Measurements from ENCODE around the gene LMAN1L. TPM values are rescaled to one million over a fixed set of nuclear protein-coding genes. Genes with fewer than 3 reads are reported as not detected.

LMAN1L gene
- total RNA-seq, 2 donors from 2014 or later, result not detected

GRCh38 chr15:74873036-74873755, 60.6 kb downstream of the LMAN1L start, which contains the start of gene SCAMP2:
SCAMP2 (minus strand) TSS chr15:74873365; CDS start chr15:74873255, 110 bp downstream.
- ATAC-seq (peak; percentile 97), DNase-seq (peak; percentile 90 to 96 (median 94))
- intact Hi-C loops (cut with DNase I), result no loop called here
- H3K4me3 ChIP-seq, result peak within 1 kb of the TSS; percentile 42 to 63
- H3K9me3 ChIP-seq, result no peaks in the 10 kb centered on the region
- H3K27me3 ChIP-seq, result no peaks in the 10 kb centered on the region
- TF ChIP-seq POLR2A (IDR thresholded peaks at IDR 0.05) (peak; percentile 59 to 89 (median 83)), CTCF (IDR thresholded peaks at IDR 0.05) (no peak)
- H3K27ac ChIP-seq, result peak within 1 kb of the TSS; percentile 72 to 97 (median 96)
- no peaks in the 10 kb centered on the region for H3K36me3 ChIP-seq (replicated peaks in 1 of 2; ENCODE audit: insufficient read depth in 1 of 2, low read depth in 2 of 2)
- WGBS, 2 donors, result 0% methylated on average over 1 to 47 of the region's 52 CpGs
- H3K4me1 ChIP-seq, result peaks cover 42% of the 10 kb centered on the region

DNA sequence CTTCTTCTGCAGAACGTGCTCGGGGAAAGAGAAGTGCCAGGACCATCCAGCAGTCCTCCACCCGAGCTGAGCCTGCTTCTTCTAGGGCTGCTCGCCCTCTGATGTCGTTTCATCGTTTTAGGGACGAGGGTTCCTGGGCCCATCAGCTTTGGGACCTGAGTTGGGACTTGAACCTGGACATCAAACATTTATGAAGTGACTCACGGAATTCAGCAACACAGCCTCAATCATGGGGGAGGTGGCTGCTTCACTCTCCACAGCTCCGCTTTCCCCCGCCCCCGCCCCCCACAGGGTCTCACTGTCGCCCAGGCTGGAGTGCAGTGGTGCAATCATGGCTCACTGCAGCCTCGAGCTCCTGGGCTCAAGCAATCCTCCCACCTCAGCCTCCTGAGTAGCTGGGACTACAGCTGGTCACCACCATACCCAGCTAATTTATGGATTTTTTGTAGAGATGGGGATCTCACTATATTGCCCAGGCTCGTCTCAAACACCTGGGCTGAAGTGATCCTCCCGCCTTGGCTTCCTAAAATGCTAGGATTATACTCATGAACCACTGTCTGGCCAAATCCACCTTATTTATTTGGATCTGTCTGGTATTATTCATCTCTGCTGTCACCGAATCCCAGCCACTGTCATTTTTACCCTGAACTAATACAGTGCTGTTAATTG, 61.3 kb downstream of the LMAN1L start:
- intact Hi-C loops (cut with DNase I), result no loop called here
- ATAC-seq (peak; percentile 19), DNase-seq (peak; percentile 24 to 35 (median 31))
- TF ChIP-seq POLR2A (IDR thresholded peaks at IDR 0.05) (no peak), CTCF (IDR thresholded peaks at IDR 0.05) (peak in 1 of 7 experiments; percentile 5)
- Histone ChIP-seq H3K9me3 (no peaks in the 10 kb centered on the region), H3K27me3 (no peaks in the 10 kb centered on the region), H3K36me3 (replicated peaks in 1 of 2; ENCODE audit: insufficient read depth in 1 of 2, low read depth in 2 of 2) (no peaks in the 10 kb centered on the region), H3K27ac (peak overlapping the region in 3 of 4 donors; percentile 72 to 97 (median 97)), H3K4me3 (peak overlapping the region; percentile 42 to 63), H3K4me1 (peaks cover 35% of the 10 kb centered on the region)
- WGBS, 2 donors, result 22 to 30% methylated on average over 11 to 16 of the region's 16 CpGs

Small RNAs within 50 kb of the gene (microRNA-seq; reads per million reads assigned to microRNA genes)
- gene MIR4513 (ENCODE audit: borderline number of aligned reads in 2 of 2, borderline replicate concordance in 2 of 2) (0 reads per million in 2 donors), gene MIR6882 (ENCODE audit: borderline number of aligned reads in 2 of 2, borderline replicate concordance in 2 of 2) (0 to 0.93 reads per million in 2 donors)

Small RNAs within 50 kb of the gene (small RNA-seq; reads per million reads assigned to genes)
- not detected for gene CPLX3
- not detected for gene MIR4513
- gene MIR6882, result not detected

Other genes starting within 250 kb of the LMAN1L start
- gene CLK3, start 197.0 kb upstream of the LMAN1L start, total RNA-seq, result 100 to 1,000 TPM in 1 of 2 donors, 10 to 100 TPM in 1; 48.0 to 126 TPM
- 1 to 10 TPM; 6.7 to 9.2 TPM for gene EDC3, start 116.8 kb upstream of the LMAN1L start, total RNA-seq
- gene CYP1A1, start 87.3 kb upstream of the LMAN1L start, total RNA-seq, result 1 to 10 TPM in 1 of 2 donors, not detected in 1; 1.6 TPM
- gene CYP1A2, start 64.0 kb upstream of the LMAN1L start, total RNA-seq, result not detected
- gene CSK, start 30.8 kb upstream of the LMAN1L start, total RNA-seq, result 10 to 100 TPM; 11.2 to 15.2 TPM
- gene CPLX3, start 13.8 kb downstream of the LMAN1L start, total RNA-seq, result not detected
- 10 to 100 TPM; 74.2 to 76.3 TPM for gene ULK3, start 30.3 kb downstream of the LMAN1L start, total RNA-seq
- gene SCAMP2, start 60.5 kb downstream of the LMAN1L start, total RNA-seq, result 10 to 100 TPM; 33.5 to 36.9 TPM
- 10 to 100 TPM; 47.5 to 80.4 TPM for gene MPI, start 77.2 kb downstream of the LMAN1L start, total RNA-seq
- 10 to 100 TPM; 25.4 to 42.8 TPM for gene FAM219B, start 94.0 kb downstream of the LMAN1L start, total RNA-seq
- 10 to 100 TPM; 50.1 to 61.5 TPM for gene COX5A, start 125.2 kb downstream of the LMAN1L start, total RNA-seq
- gene RPP25, start 143.9 kb downstream of the LMAN1L start, total RNA-seq, result 10 to 100 TPM in 1 of 2 donors, 1 to 10 TPM in 1; 9.1 to 11.5 TPM
- gene SCAMP5, start 182.7 kb downstream of the LMAN1L start, total RNA-seq, result 10 to 100 TPM; 21.1 to 30.4 TPM
- gene PPCDC, start 210.8 kb downstream of the LMAN1L start, total RNA-seq, result 10 to 100 TPM; 12.5 to 13.2 TPM